HepG2 (cell line): ENCODE data around the gene PARD3. TPM values are rescaled to one million over a fixed set of nuclear protein-coding genes. Genes with fewer than 3 reads are reported as not detected.

Experiments used
- ARNT ChIP-seq: fragments of 450-650 bp; IDR thresholded peaks from 2 replicates; pipeline ENCODE4 v1.6.1; 2017
- ATM ChIP-seq: fragments of 450-650 bp; IDR thresholded peaks from 2 replicates; pipeline ENCODE4 v1.7.1; 2017; ENCODE audit warnings: mild to moderate bottlenecking, borderline replicate concordance
- HIVEP1 ChIP-seq: sonication (generic); formaldehyde crosslinking; IDR thresholded peaks from 2 replicates; pipeline ENCODE4 v1.4.0; 2020; ENCODE audit warnings: mild to moderate bottlenecking, missing genetic modification reagents
- IRF2 ChIP-seq: IDR thresholded peaks from 2 replicates; pipeline ENCODE4 v1.6.1; 2018; ENCODE audit warnings: missing genetic modification reagents, missing compliant biosample characterization
- IRX3 ChIP-seq: sonication (generic); formaldehyde crosslinking; IDR thresholded peaks from 2 replicates; pipeline ENCODE4 v1.8.1; 2023; ENCODE audit warnings: mild to moderate bottlenecking, low read depth, missing genetic modification reagents, borderline replicate concordance
- MBNL3 ChIP-seq: fragments of 250-450 bp; sonication (Bioruptor Pico); conservative IDR thresholded peaks from 2 replicates; pipeline ENCODE4 v1.8.0; 2022; ENCODE audit warnings: mild to moderate bottlenecking, inconsistent platforms
- MEF2D ChIP-seq: sonication (generic); formaldehyde crosslinking; IDR thresholded peaks from 2 replicates; pipeline ENCODE4 v1.5.1; 2020; ENCODE audit warnings: mild to moderate bottlenecking, missing genetic modification reagents
- NAIF1 ChIP-seq: sonication (generic); formaldehyde crosslinking; IDR thresholded peaks from 2 replicates; pipeline ENCODE4 v1.5.0; 2020; ENCODE audit warnings: mild to moderate bottlenecking, missing genetic modification reagents, borderline replicate concordance
- RARA ChIP-seq: IDR thresholded peaks from 2 replicates; pipeline ENCODE4 v1.6.1; 2016; ENCODE audit warnings: missing genetic modification reagents, missing compliant biosample characterization
- TARDBP ChIP-seq: sonication (generic); formaldehyde crosslinking; IDR thresholded peaks from 2 replicates; pipeline ENCODE4 v1.8.0; 2022; ENCODE audit warnings: mild to moderate bottlenecking, missing genetic modification reagents
- TOPORS ChIP-seq: sonication (generic); formaldehyde crosslinking; IDR thresholded peaks from 2 replicates; pipeline ENCODE4 v1.8.0; 2023; ENCODE audit warnings: mild to moderate bottlenecking, missing genetic modification reagents
- ZNF143 ChIP-seq: sonication (generic); formaldehyde crosslinking; IDR thresholded peaks from 2 replicates; pipeline ENCODE4 v1.4.0; 2020; ENCODE audit warnings: missing genetic modification reagents
- ZNF333 ChIP-seq: sonication (generic); formaldehyde crosslinking; IDR thresholded peaks from 2 replicates; pipeline ENCODE4 v1.4.0; 2020; ENCODE audit warnings: mild to moderate bottlenecking, missing genetic modification reagents, borderline replicate concordance
- ZNF703 ChIP-seq: sonication (generic); formaldehyde crosslinking; IDR thresholded peaks from 2 replicates; pipeline ENCODE4 v1.5.1; 2020; ENCODE audit warnings: missing genetic modification reagents, mild to moderate bottlenecking, moderate library complexity, borderline replicate concordance
- ZNF747 ChIP-seq: sonication (generic); formaldehyde crosslinking; IDR thresholded peaks from 2 replicates; pipeline ENCODE4 v1.8.1; 2023; ENCODE audit warnings: missing genetic modification reagents, mild to moderate bottlenecking, borderline replicate concordance
- polyA plus RNA-seq, 8 experiments: library from polyadenylated mRNA; depleted of rRNA in 3 of 8; stranded (reverse) in 7 of 8; unstranded in 1 of 8; fragments of >200 nt; fragmentation: Illumina TruSeq in 4 of 8; extraction: Trizol in 4 of 8; gene quantifications; 2 replicates each; pipeline versions ENCODE4 v1.2.1 to v1.2.3, GENCODE V29; 2011 to 2016; ENCODE audit warnings: low read depth in 4 of 8, missing spikeins in 1 of 8, mixed read lengths in 1 of 8; ENCODE audit not compliant: insufficient read depth in 1 of 8
- total RNA-seq, 5 experiments: library from RNA; depleted of rRNA; stranded (reverse); fragments of >200 nt; fragmentation: Illumina TruSeq; extraction: Trizol; gene quantifications; 2 replicates each; pipeline ENCODE4 v1.2.3, GENCODE V29; 2016; ENCODE audit warnings: low read depth in 1 of 5
- TF ChIP-seq, protein P1 (sequence below), 2 experiments: sonication (generic) in 1 of 2; formaldehyde crosslinking in 1 of 2; IDR thresholded peaks; 2 replicates each; pipeline versions ENCODE4 v1.6.1 to v1.9.0; 2014 to 2022; ENCODE audit warnings: antibody characterized with exemption in 1 of 2, borderline replicate concordance in 1 of 2, inconsistent platforms in 1 of 2, low read depth in 1 of 2, missing genetic modification reagents in 1 of 2
- TF ChIP-seq, protein P2 (sequence below), 2 experiments: sonication (generic) in 1 of 2; formaldehyde crosslinking in 1 of 2; IDR thresholded peaks; 2 replicates each; pipeline versions ENCODE4 v1.4.0 to v1.6.1; 2016 to 2020; ENCODE audit warnings: borderline replicate concordance in 1 of 2, low read depth in 1 of 2, mild to moderate bottlenecking in 1 of 2, missing genetic modification reagents in 1 of 2
- TF ChIP-seq, protein P3 (sequence below): sonication (generic); formaldehyde crosslinking; IDR thresholded peaks from 2 replicates; pipeline ENCODE4 v1.5.0; 2020; ENCODE audit warnings: missing genetic modification reagents, mild to moderate bottlenecking, borderline replicate concordance

The PARD3 gene
- total and polyA plus RNA-seq, 2 of the 13 experiments (the other 11 are each of a cell fraction or from before 2014, with no cell fraction given), result 40.9 to 60.0 TPM

- no peak for TF ChIP-seq ZNF747 (CRISPR knock-in tag)
- TF ChIP-seq, protein P1, sequence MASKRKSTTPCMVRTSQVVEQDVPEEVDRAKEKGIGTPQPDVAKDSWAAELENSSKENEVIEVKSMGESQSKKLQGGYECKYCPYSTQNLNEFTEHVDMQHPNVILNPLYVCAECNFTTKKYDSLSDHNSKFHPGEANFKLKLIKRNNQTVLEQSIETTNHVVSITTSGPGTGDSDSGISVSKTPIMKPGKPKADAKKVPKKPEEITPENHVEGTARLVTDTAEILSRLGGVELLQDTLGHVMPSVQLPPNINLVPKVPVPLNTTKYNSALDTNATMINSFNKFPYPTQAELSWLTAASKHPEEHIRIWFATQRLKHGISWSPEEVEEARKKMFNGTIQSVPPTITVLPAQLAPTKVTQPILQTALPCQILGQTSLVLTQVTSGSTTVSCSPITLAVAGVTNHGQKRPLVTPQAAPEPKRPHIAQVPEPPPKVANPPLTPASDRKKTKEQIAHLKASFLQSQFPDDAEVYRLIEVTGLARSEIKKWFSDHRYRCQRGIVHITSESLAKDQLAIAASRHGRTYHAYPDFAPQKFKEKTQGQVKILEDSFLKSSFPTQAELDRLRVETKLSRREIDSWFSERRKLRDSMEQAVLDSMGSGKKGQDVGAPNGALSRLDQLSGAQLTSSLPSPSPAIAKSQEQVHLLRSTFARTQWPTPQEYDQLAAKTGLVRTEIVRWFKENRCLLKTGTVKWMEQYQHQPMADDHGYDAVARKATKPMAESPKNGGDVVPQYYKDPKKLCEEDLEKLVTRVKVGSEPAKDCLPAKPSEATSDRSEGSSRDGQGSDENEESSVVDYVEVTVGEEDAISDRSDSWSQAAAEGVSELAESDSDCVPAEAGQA (IDR thresholded peaks at IDR 0.05; ENCODE audit: low read depth), result no peak
- TF ChIP-seq, protein P1 (CRISPR knock-in tag; IDR thresholded peaks at IDR 0.05; ENCODE audit: borderline replicate concordance), result no peak
- TF ChIP-seq IRX3 (CRISPR knock-in tag), result no peak
- TF ChIP-seq IRF2 (CRISPR knock-in tag), result 0 out of 2 replicates have a peak, but pooled peaks have one; percentile 37
- TF ChIP-seq MEF2D (CRISPR knock-in tag), result no peak
- TF ChIP-seq ATM, result no peak
- TF ChIP-seq RARA (CRISPR knock-in tag), result peak; percentile 30; the same call in 1 of the 2 replicates
- no peak for TF ChIP-seq HIVEP1
- TF ChIP-seq NAIF1 (CRISPR knock-in tag), result no peak
- no peak for TF ChIP-seq ZNF703 (CRISPR knock-in tag)
- TF ChIP-seq, protein P2, sequence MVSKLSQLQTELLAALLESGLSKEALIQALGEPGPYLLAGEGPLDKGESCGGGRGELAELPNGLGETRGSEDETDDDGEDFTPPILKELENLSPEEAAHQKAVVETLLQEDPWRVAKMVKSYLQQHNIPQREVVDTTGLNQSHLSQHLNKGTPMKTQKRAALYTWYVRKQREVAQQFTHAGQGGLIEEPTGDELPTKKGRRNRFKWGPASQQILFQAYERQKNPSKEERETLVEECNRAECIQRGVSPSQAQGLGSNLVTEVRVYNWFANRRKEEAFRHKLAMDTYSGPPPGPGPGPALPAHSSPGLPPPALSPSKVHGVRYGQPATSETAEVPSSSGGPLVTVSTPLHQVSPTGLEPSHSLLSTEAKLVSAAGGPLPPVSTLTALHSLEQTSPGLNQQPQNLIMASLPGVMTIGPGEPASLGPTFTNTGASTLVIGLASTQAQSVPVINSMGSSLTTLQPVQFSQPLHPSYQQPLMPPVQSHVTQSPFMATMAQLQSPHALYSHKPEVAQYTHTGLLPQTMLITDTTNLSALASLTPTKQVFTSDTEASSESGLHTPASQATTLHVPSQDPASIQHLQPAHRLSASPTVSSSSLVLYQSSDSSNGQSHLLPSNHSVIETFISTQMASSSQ (IDR thresholded peaks at IDR 0.05; ENCODE audit: low read depth), result peak; percentile 72
- TF ChIP-seq, protein P2 (CRISPR knock-in tag; IDR thresholded peaks at IDR 0.05; ENCODE audit: borderline replicate concordance), result peak; percentile 57; the same call in 1 of the 2 replicates
- TF ChIP-seq ARNT, result no peak
- no peak for TF ChIP-seq TOPORS (CRISPR knock-in tag)
- no peak for TF ChIP-seq MBNL3 (CRISPR knock-in tag)
- no peak for TF ChIP-seq ZNF143 (CRISPR knock-in tag)
- no peak for TF ChIP-seq ZNF333 (CRISPR knock-in tag)
- TF ChIP-seq, protein P3, sequence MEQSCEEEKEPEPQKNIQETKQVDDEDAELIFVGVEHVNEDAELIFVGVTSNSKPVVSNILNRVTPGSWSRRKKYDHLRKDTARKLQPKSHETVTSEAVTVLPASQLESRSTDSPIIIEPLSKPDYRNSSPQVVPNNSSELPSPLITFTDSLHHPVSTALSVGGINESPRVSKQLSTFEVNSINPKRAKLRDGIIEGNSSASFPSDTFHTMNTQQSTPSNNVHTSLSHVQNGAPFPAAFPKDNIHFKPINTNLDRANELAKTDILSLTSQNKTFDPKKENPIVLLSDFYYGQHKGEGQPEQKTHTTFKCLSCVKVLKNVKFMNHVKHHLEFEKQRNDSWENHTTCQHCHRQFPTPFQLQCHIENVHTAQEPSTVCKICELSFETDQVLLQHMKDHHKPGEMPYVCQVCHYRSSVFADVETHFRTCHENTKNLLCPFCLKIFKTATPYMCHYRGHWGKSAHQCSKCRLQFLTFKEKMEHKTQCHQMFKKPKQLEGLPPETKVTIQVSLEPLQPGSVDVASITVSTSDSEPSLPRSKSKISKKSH (CRISPR knock-in tag), result no peak
- TF ChIP-seq TARDBP (CRISPR knock-in tag), result peak; percentile 82
Measured at GRCh38 chr10:34216348-34216945, 598.6 kb downstream of the PARD3 start (continued).
